ENCODE data around the gene RNF135. TPM values are rescaled to one million over a fixed set of nuclear protein-coding genes. Genes with fewer than 3 reads are reported as not detected.
"Not testable (repeated sequence)": the region's sequence is repeated elsewhere in the genome, so short reads cannot be mapped to it uniquely, and the experiment has no call there.

The RNF135 gene
- total RNA-seq, 2 donors from 2014 or later, result 14.8 to 20.7 TPM

DNA sequence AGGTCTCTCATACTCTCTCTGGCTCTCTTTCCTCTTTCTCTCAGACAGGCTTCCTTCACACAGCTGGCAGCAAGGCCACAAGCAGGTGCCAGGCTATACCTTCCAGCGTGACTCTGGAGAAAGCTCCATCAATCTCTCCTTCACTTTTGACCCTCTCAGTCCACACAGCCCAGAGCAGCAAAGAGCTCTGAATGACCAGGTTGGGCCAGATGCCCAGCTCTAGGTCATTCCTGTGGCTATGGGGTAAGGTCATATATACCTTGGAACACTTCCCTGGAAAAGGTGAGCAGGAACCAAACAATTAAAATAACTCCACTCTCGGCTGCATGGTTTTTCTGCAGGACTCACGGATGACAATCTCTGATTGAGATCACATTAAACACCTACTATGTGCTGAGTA, 40.3 kb upstream of the RNF135 start:
- Histone ChIP-seq H3K4me1 (ENCODE audit: control insufficient read depth, insufficient read depth, low read length) (peaks cover 6% of the 10 kb centered on the region), H3K27me3 (ENCODE audit: control insufficient read depth, insufficient read depth, low read length, poor library complexity, severe bottlenecking) (no peaks in the 10 kb centered on the region), H3K36me3 (ENCODE audit: control insufficient read depth, insufficient read depth, low read length) (no peaks in the 10 kb centered on the region), H3K9ac (ENCODE audit: extremely low read depth, low read length, poor library complexity, severe bottlenecking) (no peak overlapping the region), H3K4me3 (ENCODE audit: low read length) (no peak overlapping the region), H3K27ac (ENCODE audit: low read depth, low read length) (no peak overlapping the region), H3K9me3 (ENCODE audit: control insufficient read depth, low read length) (no peaks in the 10 kb centered on the region)
- no peak for DNase-seq
- H3K36me3 Mint-ChIP-seq (ENCODE audit: low read depth), result no peaks in the 10 kb centered on the region
- H3K9me3 Mint-ChIP-seq, result no peaks in the 10 kb centered on the region
- H3K27ac Mint-ChIP-seq, result no peak overlapping the region
- peaks cover 7% of the 10 kb centered on the region for H3K27me3 Mint-ChIP-seq (ENCODE audit: insufficient read depth)
- H3K4me1 Mint-ChIP-seq, result peaks cover 12% of the 10 kb centered on the region
- 92% methylated on average over 3 of the region's 3 CpGs; no CpG with 5 or more reads in 1 of the 2 experiments for WGBS, 2 experiments (ENCODE audit: insufficient coverage in 1 of 2, insufficient read length in 1 of 2)
- no peak overlapping the region for H3K4me3 Mint-ChIP-seq
- TF ChIP-seq, protein P1, sequence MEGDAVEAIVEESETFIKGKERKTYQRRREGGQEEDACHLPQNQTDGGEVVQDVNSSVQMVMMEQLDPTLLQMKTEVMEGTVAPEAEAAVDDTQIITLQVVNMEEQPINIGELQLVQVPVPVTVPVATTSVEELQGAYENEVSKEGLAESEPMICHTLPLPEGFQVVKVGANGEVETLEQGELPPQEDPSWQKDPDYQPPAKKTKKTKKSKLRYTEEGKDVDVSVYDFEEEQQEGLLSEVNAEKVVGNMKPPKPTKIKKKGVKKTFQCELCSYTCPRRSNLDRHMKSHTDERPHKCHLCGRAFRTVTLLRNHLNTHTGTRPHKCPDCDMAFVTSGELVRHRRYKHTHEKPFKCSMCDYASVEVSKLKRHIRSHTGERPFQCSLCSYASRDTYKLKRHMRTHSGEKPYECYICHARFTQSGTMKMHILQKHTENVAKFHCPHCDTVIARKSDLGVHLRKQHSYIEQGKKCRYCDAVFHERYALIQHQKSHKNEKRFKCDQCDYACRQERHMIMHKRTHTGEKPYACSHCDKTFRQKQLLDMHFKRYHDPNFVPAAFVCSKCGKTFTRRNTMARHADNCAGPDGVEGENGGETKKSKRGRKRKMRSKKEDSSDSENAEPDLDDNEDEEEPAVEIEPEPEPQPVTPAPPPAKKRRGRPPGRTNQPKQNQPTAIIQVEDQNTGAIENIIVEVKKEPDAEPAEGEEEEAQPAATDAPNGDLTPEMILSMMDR (conservative IDR thresholded peaks at IDR 0.05), result no peak

DNA sequence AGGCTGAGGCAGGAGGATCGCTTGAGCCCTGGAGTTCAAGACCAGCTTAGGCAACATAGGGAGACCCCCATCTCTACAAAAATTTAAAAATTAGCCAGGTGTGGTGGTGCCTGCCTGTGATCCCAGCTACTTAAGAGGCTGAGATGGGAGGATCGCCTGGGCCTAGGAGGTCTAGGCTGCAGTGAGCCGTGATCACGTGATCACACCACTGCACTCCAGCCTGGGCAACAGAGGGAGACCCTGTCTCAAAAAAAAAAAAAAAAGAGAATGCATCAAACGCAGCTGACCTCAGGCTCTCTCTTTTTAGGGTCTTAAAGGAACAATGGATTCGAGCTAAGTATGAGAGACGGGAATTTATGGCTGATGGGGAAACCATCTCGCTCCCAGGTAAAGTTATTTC, 39.3 kb upstream of the RNF135 start:
- H3K27ac Mint-ChIP-seq; H3K27ac ChIP-seq (ENCODE audit: low read depth, low read length); H3K4me3 Mint-ChIP-seq; H3K27me3 Mint-ChIP-seq (ENCODE audit: insufficient read depth); DNase-seq; H3K9me3 Mint-ChIP-seq; H3K9ac ChIP-seq (ENCODE audit: extremely low read depth, low read length, poor library complexity, severe bottlenecking); H3K4me3 ChIP-seq (ENCODE audit: low read length); H3K27me3 ChIP-seq (ENCODE audit: control insufficient read depth, insufficient read depth, low read length, poor library complexity, severe bottlenecking); H3K36me3 Mint-ChIP-seq (ENCODE audit: low read depth); H3K36me3 ChIP-seq (ENCODE audit: control insufficient read depth, insufficient read depth, low read length); H3K9me3 ChIP-seq (ENCODE audit: control insufficient read depth, low read length); H3K4me1 ChIP-seq (ENCODE audit: control insufficient read depth, insufficient read depth, low read length): not testable (repeated sequence)
- 88 to 92% methylated on average over 7 to 8 of the region's 8 CpGs for WGBS, 2 experiments (ENCODE audit: insufficient coverage in 1 of 2, insufficient read length in 1 of 2)
- peaks cover 12% of the 10 kb centered on the region for H3K4me1 Mint-ChIP-seq

DNA sequence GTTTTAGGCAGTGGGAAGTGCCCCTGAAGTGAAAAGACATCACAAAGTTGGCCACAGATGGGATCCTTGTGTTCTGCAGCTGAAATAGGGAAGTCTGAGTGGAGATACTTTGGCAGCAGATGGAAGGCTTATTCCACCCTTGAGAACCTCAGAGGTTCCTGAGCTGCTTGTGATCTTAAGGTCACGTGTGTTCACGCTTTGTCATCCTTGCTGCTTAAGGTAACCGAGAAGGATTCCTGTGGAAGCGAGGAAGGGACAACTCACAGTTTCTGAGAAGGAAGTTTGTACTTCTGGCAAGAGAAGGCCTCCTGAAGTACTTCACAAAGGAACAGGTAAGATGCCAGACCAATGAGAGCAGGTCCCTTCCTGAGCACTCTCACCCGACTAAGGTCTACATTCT, 36.9 kb upstream of the RNF135 start:
- no peaks in the 10 kb centered on the region for H3K27me3 Mint-ChIP-seq (ENCODE audit: insufficient read depth)
- no peak overlapping the region for H3K27ac ChIP-seq (ENCODE audit: low read depth, low read length)
- H3K9me3 ChIP-seq (ENCODE audit: control insufficient read depth, low read length), result no peaks in the 10 kb centered on the region
- DNase-seq, result no peak
- 91 to 96% methylated on average over 5 of the region's 5 CpGs for WGBS, 2 experiments (ENCODE audit: insufficient coverage in 1 of 2, insufficient read length in 1 of 2)
- H3K4me3 Mint-ChIP-seq, result no peak overlapping the region
- H3K27me3 ChIP-seq (ENCODE audit: control insufficient read depth, insufficient read depth, low read length, poor library complexity, severe bottlenecking), result no peaks in the 10 kb centered on the region
- H3K36me3 Mint-ChIP-seq (ENCODE audit: low read depth), result no peaks in the 10 kb centered on the region
- no peaks in the 10 kb centered on the region for H3K36me3 ChIP-seq (ENCODE audit: control insufficient read depth, insufficient read depth, low read length)
- H3K27ac Mint-ChIP-seq, result no peak overlapping the region
- H3K4me1 ChIP-seq (ENCODE audit: control insufficient read depth, insufficient read depth, low read length), result peaks cover 1% of the 10 kb centered on the region
- no peaks in the 10 kb centered on the region for H3K9me3 Mint-ChIP-seq
- H3K9ac ChIP-seq (ENCODE audit: extremely low read depth, low read length, poor library complexity, severe bottlenecking), result no peak overlapping the region
- H3K4me3 ChIP-seq (ENCODE audit: low read length), result no peak overlapping the region
- peaks cover 6% of the 10 kb centered on the region for H3K4me1 Mint-ChIP-seq
- TF ChIP-seq, protein P1 (conservative IDR thresholded peaks at IDR 0.05), result no peak

DNA sequence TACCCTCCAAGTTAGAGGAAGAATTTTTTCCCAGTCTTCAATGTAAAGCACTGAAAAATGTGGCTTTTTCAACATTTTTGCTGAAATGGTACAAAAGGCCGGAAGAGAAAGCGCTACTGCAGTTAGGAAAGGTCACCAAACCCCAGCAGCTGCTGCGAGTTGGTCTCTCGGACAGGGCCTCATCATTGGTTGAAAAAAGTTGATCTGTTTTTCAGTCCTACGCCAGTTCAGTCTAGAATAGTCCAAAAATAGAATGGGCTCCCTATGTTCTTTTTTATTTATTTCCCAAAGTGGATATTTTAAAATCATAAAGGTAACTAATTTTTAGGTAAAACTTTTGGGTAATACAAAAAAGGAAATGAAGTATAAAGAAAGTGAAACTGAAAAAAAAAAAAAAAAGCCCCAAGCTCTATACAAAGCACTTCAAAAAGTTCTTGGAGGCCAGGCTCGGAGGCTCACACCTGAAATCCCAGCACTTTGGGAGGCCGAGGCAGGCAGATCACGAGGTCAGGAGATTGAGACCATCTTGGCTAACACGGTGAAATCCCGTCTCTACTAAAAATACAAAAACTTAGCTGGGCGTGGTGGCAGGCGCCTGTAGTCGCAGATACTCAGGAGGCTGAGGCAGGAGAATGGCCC, 31.7 kb upstream of the RNF135 start:
- H3K27ac ChIP-seq (ENCODE audit: low read depth, low read length), result no peak overlapping the region
- no peak overlapping the region for H3K4me3 Mint-ChIP-seq
- H3K4me3 ChIP-seq (ENCODE audit: low read length), result no peak overlapping the region
- no peaks in the 10 kb centered on the region for H3K9me3 ChIP-seq (ENCODE audit: control insufficient read depth, low read length)
- H3K36me3 ChIP-seq (ENCODE audit: control insufficient read depth, insufficient read depth, low read length), result no peaks in the 10 kb centered on the region
- DNase-seq, result no peak
- H3K9ac ChIP-seq (ENCODE audit: extremely low read depth, low read length, poor library complexity, severe bottlenecking), result no peak overlapping the region
- TF ChIP-seq, protein P1 (conservative IDR thresholded peaks at IDR 0.05), result no peak
- no peaks in the 10 kb centered on the region for H3K4me1 Mint-ChIP-seq
- H3K4me1 ChIP-seq (ENCODE audit: control insufficient read depth, insufficient read depth, low read length), result no peaks in the 10 kb centered on the region
- no peak overlapping the region for H3K27ac Mint-ChIP-seq
- no peaks in the 10 kb centered on the region for H3K27me3 ChIP-seq (ENCODE audit: control insufficient read depth, insufficient read depth, low read length, poor library complexity, severe bottlenecking)
- no peaks in the 10 kb centered on the region for H3K36me3 Mint-ChIP-seq (ENCODE audit: low read depth)
- H3K9me3 Mint-ChIP-seq, result no peaks in the 10 kb centered on the region
- 93 to 96% methylated on average over 7 to 13 of the region's 13 CpGs for WGBS, 2 experiments (ENCODE audit: insufficient coverage in 1 of 2, insufficient read length in 1 of 2)
- no peaks in the 10 kb centered on the region for H3K27me3 Mint-ChIP-seq (ENCODE audit: insufficient read depth)

Measured in endodermal cell (in vitro differentiated cells).